GM12873 (cell line): ENCODE measurements around the gene MEX3D.

Experiments
- CTCF ChIP-seq: IDR thresholded peaks from 2 replicates; pipeline ENCODE4 v1.5.1; 2012; ENCODE audit warnings: low read depth, mild to moderate bottlenecking, moderate library complexity, low read length, control low read depth; ENCODE audit not compliant: insufficient read depth; ENCODE audit errors: missing control alignments

Gene MEX3D

GRCh38 chr19:1580957-1581356 is 12.8 kb upstream of the MEX3D start:
- no peak for TF ChIP-seq CTCF

- no peak for TF ChIP-seq CTCF
Observed at GRCh38 chr19:1580382-1580781, 12.3 kb upstream of the MEX3D start.

- no peak for TF ChIP-seq CTCF
Observed at GRCh38 chr19:1579222-1579621, 11.1 kb upstream of the MEX3D start.

- no peak for TF ChIP-seq CTCF
Observed at GRCh38 chr19:1577929-1578618, 9.9 kb upstream of the MEX3D start.

- no peak for TF ChIP-seq CTCF
Observed at GRCh38 chr19:1577090-1577928, 9.2 kb upstream of the MEX3D start.

GRCh38 chr19:1576242-1577089 is 8.3 kb upstream of the MEX3D start:
- no peak for TF ChIP-seq CTCF
